Activated naive CD4-positive, alpha-beta T cell treated with anti-CD3 and anti-CD28 coated beads, Interleukin-2, amount 10 ng/mL, durations not matched to agents 7 days and 5 days (primary cell): ENCODE results near the gene SAMD1.

Experiments used
- CTCF ChIA-PET: fragments of 350-600 bp; sonication (Branson Sonifier 250); formaldehyde crosslinking; loops from one replicate; lab custom pipeline; 2021; ENCODE audit warnings: antibody characterized with exemption; lab: Charles Lee
- DNase-seq: peaks from one replicate; pipeline ENCODE4 v3.0.0-alpha.2; 2020
- H3K27ac Mint-ChIP-seq: one replicate; pipeline ENCODE4 v1.8.0; 2021; ENCODE audit warnings: mild to moderate bottlenecking, moderate library complexity, mixed read lengths
- H3K27me3 Mint-ChIP-seq: one replicate; pipeline ENCODE4 v1.8.0; 2021; ENCODE audit warnings: mild to moderate bottlenecking, mixed read lengths
- H3K36me3 Mint-ChIP-seq: one replicate; pipeline ENCODE4 v1.8.0; 2021; ENCODE audit warnings: mixed read lengths
- H3K4me1 Mint-ChIP-seq: one replicate; pipeline ENCODE4 v1.8.0; 2021; ENCODE audit warnings: mixed read lengths
- H3K4me3 Mint-ChIP-seq: one replicate; pipeline ENCODE4 v1.8.0; 2021; ENCODE audit warnings: mild to moderate bottlenecking, moderate library complexity, mixed read lengths
- H3K9me3 Mint-ChIP-seq: one replicate; pipeline ENCODE4 v1.8.0; 2021; ENCODE audit warnings: mixed read lengths

SAMD1 gene

GRCh38 chr19:14118165-14119051, 27.9 kb upstream of the SAMD1 start:
- no peaks in the 10 kb centered on the region for H3K9me3 Mint-ChIP-seq
- peaks cover 18% of the 10 kb centered on the region for H3K36me3 Mint-ChIP-seq
- H3K27me3 Mint-ChIP-seq, result no peaks in the 10 kb centered on the region
- peak overlapping the region; percentile 86 for H3K4me3 Mint-ChIP-seq
- H3K4me1 Mint-ChIP-seq, result peaks cover 43% of the 10 kb centered on the region
- peak; percentile 56 for DNase-seq
- peak overlapping the region; percentile 88 for H3K27ac Mint-ChIP-seq
- CTCF ChIA-PET, result interaction anchor here (0.5 kb wide), 1 partner anchor 82 kb away, joined by 3 read pairs; no protein-coding TSS in a partner anchor

DNA sequence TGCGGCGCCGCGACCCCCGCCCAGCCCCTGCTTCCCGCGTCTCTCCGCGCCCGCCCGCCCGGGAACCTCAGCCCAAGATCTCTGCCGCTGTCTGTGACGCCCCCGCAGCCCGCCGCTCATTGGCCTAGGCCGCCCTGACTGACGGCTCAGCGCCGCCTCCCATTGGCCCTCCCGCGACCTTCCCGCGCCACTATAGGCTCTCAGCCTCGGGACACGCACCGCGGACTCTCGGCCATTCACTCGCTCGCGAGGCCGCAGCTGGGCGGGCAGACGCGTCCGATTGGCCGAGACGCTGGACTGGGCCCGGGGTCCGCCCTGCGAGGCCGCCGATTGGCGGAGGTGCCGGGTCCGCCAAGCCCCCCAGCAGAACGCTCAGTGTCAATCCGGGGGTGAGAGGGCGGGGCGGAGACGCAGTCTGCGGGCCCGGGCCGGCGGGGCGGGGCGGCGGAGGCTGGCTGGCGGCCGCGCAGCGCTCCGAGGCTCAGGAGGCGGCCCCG, 27.2 kb upstream of the SAMD1 start, which contains the start of gene PRKACA:
PRKACA (minus strand) TSS at position 95 of the 497 bp plus-strand sequence. CDS start 215 bp downstream, outside the sequence.
- CTCF ChIA-PET, result no interaction called here

DNA sequence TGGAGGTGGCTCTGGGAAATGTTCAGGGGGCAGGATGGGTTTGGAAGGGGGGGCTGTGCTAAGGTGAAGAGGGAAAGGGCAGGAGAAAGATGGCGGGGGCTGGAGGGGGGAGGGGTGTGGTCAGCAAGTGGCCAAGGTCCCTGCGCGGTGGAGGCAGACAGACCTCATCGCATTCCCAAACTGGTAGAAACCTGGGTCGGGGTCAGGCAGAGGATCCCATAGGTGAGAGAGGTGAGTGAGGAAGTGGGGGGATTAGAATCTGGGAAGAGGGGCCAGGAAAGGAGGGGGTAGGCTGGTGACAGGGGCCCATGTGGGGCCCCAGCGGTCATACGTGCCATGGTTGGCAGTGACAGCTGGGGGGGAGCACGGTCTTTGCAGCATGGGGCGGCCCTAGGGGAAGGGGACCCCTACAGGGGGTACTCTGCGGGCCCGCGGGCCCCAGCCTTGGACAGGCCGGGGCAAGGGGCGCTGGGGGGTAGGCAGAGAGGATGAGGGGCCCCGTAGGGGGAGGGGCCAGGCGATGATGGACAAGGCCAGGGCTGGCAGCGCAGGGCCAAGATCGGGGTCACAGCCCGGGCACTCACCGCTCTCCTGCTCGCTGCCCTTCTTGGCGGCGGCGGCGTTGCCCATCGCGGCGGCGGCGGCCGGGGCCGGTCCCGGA, 26.5 kb upstream of the SAMD1 start:
- DNase-seq, result peak; percentile 46
- Mint-ChIP-seq H3K4me3 (peak overlapping the region; percentile 87), H3K27ac (peak overlapping the region; percentile 84), H3K36me3 (peaks cover 10% of the 10 kb centered on the region), H3K9me3 (no peaks in the 10 kb centered on the region), H3K27me3 (no peaks in the 10 kb centered on the region), H3K4me1 (peaks cover 53% of the 10 kb centered on the region)
- CTCF ChIA-PET, result interaction anchor here (4.0 to 4.2 kb wide), 2 partner anchors 44 to 236 kb away, joined by 22 to 31 read pairs; partner anchors contain the start of gene MISP3

More for the DNA sequence above, 27.2 kb upstream of the SAMD1 start, which contains the start of gene PRKACA:
- Mint-ChIP-seq H3K4me3 (peak within 1 kb of the TSS; percentile 87), H3K27ac (peak within 1 kb of the TSS; percentile 88), H3K36me3 (peaks cover 15% of the 10 kb centered on the region), H3K9me3 (no peaks in the 10 kb centered on the region), H3K4me1 (peaks cover 49% of the 10 kb centered on the region), H3K27me3 (no peaks in the 10 kb centered on the region)
- DNase-seq, result peak; percentile 99

DNA sequence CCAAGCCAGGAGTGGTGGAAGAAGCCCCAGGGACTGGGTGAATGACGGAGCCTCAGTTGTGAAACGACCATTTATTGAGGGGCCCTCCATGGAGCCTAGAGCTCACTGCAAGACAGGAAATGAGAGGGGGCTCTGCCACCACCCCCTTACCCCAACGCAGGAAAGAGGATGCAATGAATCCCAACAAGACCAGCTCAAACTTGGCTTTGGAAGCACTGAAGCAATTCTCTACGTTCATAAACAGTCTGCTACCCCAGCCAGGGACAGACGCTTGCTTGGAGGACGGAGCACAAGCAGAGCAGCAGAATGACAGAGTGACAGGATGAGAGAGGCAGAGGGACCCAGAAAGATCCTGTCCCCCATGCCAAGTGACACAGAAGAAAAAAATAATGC, 26.0 kb upstream of the SAMD1 start:
- H3K27me3 Mint-ChIP-seq, result no peaks in the 10 kb centered on the region
- CTCF ChIA-PET, result interaction anchor here (1.5 to 4.2 kb wide), 6 partner anchors 19 to 236 kb away, joined by 3 to 31 read pairs (median 13); partner anchors contain the start of genes ASF1B and MISP3
- H3K36me3 Mint-ChIP-seq, result peaks cover 10% of the 10 kb centered on the region
- peak overlapping the region; percentile 87 for H3K4me3 Mint-ChIP-seq
- DNase-seq, result no peak
- H3K27ac Mint-ChIP-seq, result peak overlapping the region; percentile 84
- H3K9me3 Mint-ChIP-seq, result no peaks in the 10 kb centered on the region
- H3K4me1 Mint-ChIP-seq, result peaks cover 59% of the 10 kb centered on the region

- CTCF ChIA-PET, result interaction anchor here (1.0 to 4.2 kb wide), 10 partner anchors 20 to 235 kb away, joined by 3 to 31 read pairs (median 7); partner anchors contain the start of genes ASF1B and MISP3
Observed at GRCh38 chr19:14115756-14116155, 25.2 kb upstream of the SAMD1 start.

GRCh38 chr19:14114854-14115253, 24.3 kb upstream of the SAMD1 start:
- Mint-ChIP-seq H3K27ac (no peak overlapping the region), H3K36me3 (peaks cover 4% of the 10 kb centered on the region), H3K4me3 (no peak overlapping the region), H3K27me3 (no peaks in the 10 kb centered on the region), H3K9me3 (no peaks in the 10 kb centered on the region), H3K4me1 (peaks cover 61% of the 10 kb centered on the region)
- peak; percentile 69 for DNase-seq
- CTCF ChIA-PET, result interaction anchor here (0.8 to 4.2 kb wide), 15 partner anchors 8 to 239 kb away, joined by 3 to 31 read pairs (median 4); partner anchors contain the start of genes ASF1B and MISP3

More at GRCh38 chr19:14115756-14116155, 25.2 kb upstream of the SAMD1 start:
- H3K27ac Mint-ChIP-seq, result no peak overlapping the region
- peaks cover 10% of the 10 kb centered on the region for H3K36me3 Mint-ChIP-seq
- peak overlapping the region; percentile 87 for H3K4me3 Mint-ChIP-seq
- H3K27me3 Mint-ChIP-seq, result no peaks in the 10 kb centered on the region
- H3K4me1 Mint-ChIP-seq, result peaks cover 62% of the 10 kb centered on the region
- H3K9me3 Mint-ChIP-seq, result no peaks in the 10 kb centered on the region
- no peak for DNase-seq

GRCh38 chr19:14114439-14114838, 23.9 kb upstream of the SAMD1 start:
- no peak for DNase-seq
- no peaks in the 10 kb centered on the region for H3K9me3 Mint-ChIP-seq
- H3K4me1 Mint-ChIP-seq, result peaks cover 61% of the 10 kb centered on the region
- no peaks in the 10 kb centered on the region for H3K36me3 Mint-ChIP-seq
- no peaks in the 10 kb centered on the region for H3K27me3 Mint-ChIP-seq
- no peak overlapping the region for H3K27ac Mint-ChIP-seq
- CTCF ChIA-PET, result interaction anchor here (0.8 to 4.2 kb wide), 12 partner anchors 9 to 239 kb away, joined by 3 to 31 read pairs (median 5); partner anchors contain the start of genes ASF1B and MISP3
- no peak overlapping the region for H3K4me3 Mint-ChIP-seq

DNA sequence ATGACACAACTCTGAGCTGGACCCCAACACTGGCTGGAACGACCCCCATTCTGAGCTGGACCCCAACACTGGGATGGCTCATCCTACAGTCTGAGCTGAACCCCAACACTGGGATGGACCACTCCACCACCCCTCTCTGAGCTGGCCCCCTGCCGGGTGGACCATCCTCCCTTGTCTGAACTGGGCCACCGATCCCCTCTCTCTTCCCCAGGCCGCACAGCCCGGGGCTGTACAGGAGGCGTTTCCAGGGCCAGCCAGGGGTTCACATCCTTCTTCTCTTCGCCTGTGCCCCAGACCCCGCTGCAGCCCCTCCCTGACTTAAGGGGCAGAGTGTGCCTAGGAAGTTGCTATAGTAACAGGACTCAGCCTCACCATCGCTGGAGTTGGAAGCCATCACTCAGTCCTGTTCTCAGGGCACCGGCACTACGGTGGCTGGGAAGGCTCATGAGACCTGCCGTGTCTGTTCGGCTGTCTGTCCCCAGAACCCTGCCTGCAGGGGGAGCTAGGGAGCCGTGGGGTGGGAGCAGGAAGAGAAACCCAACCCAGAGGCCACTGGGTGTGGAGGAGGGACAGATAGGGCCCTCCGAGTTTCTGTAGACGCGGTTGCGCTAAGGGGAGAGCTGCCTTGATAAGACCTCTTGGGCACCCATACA, 23.3 kb upstream of the SAMD1 start:
- no peaks in the 10 kb centered on the region for H3K27me3 Mint-ChIP-seq
- peak; percentile 57 for DNase-seq
- no peaks in the 10 kb centered on the region for H3K9me3 Mint-ChIP-seq
- no peaks in the 10 kb centered on the region for H3K36me3 Mint-ChIP-seq
- CTCF ChIA-PET, result interaction anchor here (0.8 to 4.2 kb wide), 10 partner anchors 11 to 238 kb away, joined by 3 to 31 read pairs (median 6); partner anchors contain the start of genes ASF1B and MISP3
- no peak overlapping the region for H3K4me3 Mint-ChIP-seq
- peak overlapping the region; percentile 37 for H3K27ac Mint-ChIP-seq
- peaks cover 57% of the 10 kb centered on the region for H3K4me1 Mint-ChIP-seq

DNA sequence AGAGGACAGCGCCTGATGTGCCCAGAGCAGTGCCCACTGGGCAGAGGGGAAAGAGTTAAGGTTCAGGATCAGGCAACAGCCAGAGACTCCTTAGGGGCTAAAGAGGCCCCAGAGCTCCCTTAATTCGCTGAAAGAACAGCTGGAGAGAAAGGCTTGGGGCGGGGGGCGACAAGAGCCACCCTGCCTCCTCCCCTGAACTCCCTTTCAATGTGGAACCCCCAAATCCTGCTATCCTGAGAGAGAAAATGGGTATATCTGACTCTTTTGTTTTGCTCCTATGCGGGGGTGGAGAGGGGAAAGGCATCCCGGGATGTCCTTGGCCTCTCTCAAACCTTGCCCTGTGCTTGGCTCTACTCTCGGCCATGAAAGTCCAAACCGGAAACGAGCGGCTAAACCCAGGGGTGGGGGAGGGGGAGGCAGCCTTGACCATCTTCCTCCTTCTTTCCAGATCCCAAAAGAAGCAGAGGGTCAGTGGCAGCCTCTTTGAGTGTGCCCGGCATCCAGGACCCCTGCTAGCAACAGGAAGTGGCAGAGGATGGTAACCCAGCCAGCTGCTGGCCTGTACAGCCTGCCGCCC, 22.3 kb upstream of the SAMD1 start:
- H3K9me3 Mint-ChIP-seq, result no peaks in the 10 kb centered on the region
- no peaks in the 10 kb centered on the region for H3K27me3 Mint-ChIP-seq
- CTCF ChIA-PET, result interaction anchor here (0.6 to 4.2 kb wide), 8 partner anchors 10 to 232 kb away, joined by 3 to 31 read pairs (median 5); partner anchors contain the start of genes ASF1B and MISP3
- H3K27ac Mint-ChIP-seq, result peak overlapping the region; percentile 62
- no peaks in the 10 kb centered on the region for H3K36me3 Mint-ChIP-seq
- H3K4me3 Mint-ChIP-seq, result no peak overlapping the region
- peaks cover 52% of the 10 kb centered on the region for H3K4me1 Mint-ChIP-seq
- DNase-seq, result no peak

DNA sequence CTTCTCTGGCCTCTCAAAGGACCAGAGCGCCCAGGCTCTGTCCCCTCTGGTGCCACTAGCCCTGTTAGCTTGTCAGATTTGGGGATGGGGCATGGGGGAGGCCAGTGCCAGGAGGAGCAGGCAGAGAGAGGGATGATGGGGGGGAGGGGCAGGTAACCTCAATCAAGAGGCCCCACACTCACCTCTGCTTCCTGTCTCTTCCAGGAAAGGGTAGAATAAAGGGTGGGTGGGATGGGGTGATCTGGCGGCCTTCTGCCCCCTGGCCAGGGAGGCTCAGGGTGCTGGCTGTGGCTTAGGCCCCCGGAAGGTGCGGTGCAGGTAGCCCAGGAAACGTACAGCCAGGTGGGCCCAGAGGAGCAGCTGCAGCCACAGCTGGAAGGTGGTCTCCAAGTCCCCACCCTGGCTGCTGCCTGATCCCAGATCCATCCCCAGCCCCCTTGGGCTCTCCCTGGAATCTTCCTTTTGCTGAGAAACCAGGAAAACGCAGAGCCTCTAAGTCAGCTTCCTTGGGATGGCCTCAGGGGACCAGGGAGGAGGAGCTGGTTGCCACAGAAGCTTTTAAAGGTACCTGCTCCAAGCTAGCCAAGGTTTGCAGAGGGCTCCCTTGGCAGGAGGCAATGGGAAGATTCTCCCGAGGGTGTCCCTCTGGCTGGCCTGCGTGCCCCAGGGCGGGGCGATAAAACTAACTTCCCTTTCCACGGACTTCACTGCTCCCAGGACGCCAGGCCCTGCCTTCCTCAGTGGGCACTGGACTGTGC, 21.7 kb upstream of the SAMD1 start:
- Mint-ChIP-seq H3K27me3 (no peaks in the 10 kb centered on the region), H3K4me1 (peaks cover 52% of the 10 kb centered on the region), H3K36me3 (no peaks in the 10 kb centered on the region), H3K4me3 (no peak overlapping the region), H3K27ac (peak overlapping the region; percentile 64), H3K9me3 (no peaks in the 10 kb centered on the region)
- CTCF ChIA-PET, result interaction anchor here (1.0 to 2.0 kb wide), 4 partner anchors 10 to 208 kb away, joined by 3 to 7 read pairs (median 3); no protein-coding TSS in a partner anchor
- DNase-seq, result no peak

GRCh38 chr19:14111486-14111885, 20.9 kb upstream of the SAMD1 start:
- Mint-ChIP-seq H3K9me3 (no peaks in the 10 kb centered on the region), H3K27me3 (no peaks in the 10 kb centered on the region), H3K4me3 (no peak overlapping the region), H3K27ac (peak overlapping the region; percentile 64), H3K4me1 (peaks cover 47% of the 10 kb centered on the region), H3K36me3 (no peaks in the 10 kb centered on the region)
- CTCF ChIA-PET, result interaction anchor here (1.2 kb wide), 1 partner anchor 207 kb away, joined by 3 read pairs; no protein-coding TSS in a partner anchor
- no peak for DNase-seq

- CTCF ChIA-PET, result no interaction called here
- Mint-ChIP-seq H3K27ac (no peak overlapping the region), H3K4me1 (peaks cover 39% of the 10 kb centered on the region)
Observed at GRCh38 chr19:14110650-14111049, 20.1 kb upstream of the SAMD1 start.

More at GRCh38 chr19:14110650-14111049, 20.1 kb upstream of the SAMD1 start:
- Mint-ChIP-seq H3K9me3 (no peaks in the 10 kb centered on the region), H3K4me3 (no peak overlapping the region), H3K36me3 (peaks cover 2% of the 10 kb centered on the region), H3K27me3 (no peaks in the 10 kb centered on the region)
- DNase-seq, result no peak
